Endothelial cell of umbilical vein (primary cell): Measurements from ENCODE around the gene CTLA4. TPM values are rescaled to one million over a fixed set of nuclear protein-coding genes. Genes with fewer than 3 reads are reported as not detected.

ENCODE experiments used
- BruUV-seq: library from RNA; stranded (reverse); fragments of 400-500 nt; replicated peaks from 2 replicates; lab custom pipeline; 2021; lab: Mats Ljungman, UMichigan
- CTCF ChIA-PET: fragments of 300-600, 350-600 bp; sonication (Branson Sonifier 250); formaldehyde crosslinking; loops from one replicate; lab custom pipeline; 2021; ENCODE audit warnings: antibody characterized with exemption, inconsistent platforms; lab: Charles Lee
- POLR2A ChIA-PET: fragments of 300-600, 350-600 bp; sonication (Branson Sonifier 250); formaldehyde crosslinking; loops from one replicate; lab custom pipeline; 2021; ENCODE audit warnings: antibody characterized with exemption, inconsistent platforms; lab: Charles Lee
- DNase-seq: peaks from one replicate; pipeline ENCODE4 v3.0.0-alpha.2; 2011; ENCODE audit warnings: low read depth, low spot score
- FAIRE-seq: peaks from 2 replicates; lab custom pipeline; 2011; peaks lifted over from hg19 to GRCh38; lab: Jason Lieb, UNC
- H2AFZ ChIP-seq: 2 replicates; pipeline ENCODE4 v1.6.0; 2012; ENCODE audit warnings: low read depth, low read length, control low read depth, inconsistent platforms
- H3K27ac ChIP-seq: 2 replicates; pipeline ENCODE4 v1.5.1; 2011; ENCODE audit warnings: low read depth, mild to moderate bottlenecking, control low read depth, low read length, moderate library complexity; ENCODE audit not compliant: insufficient read depth
- H3K27me3 ChIP-seq, 2 experiments: 2 replicates each; pipeline versions ENCODE4 v1.6.0 to v1.6.1; 2011; ENCODE audit warnings: low read length in 2 of 2, mixed read lengths in 1 of 2; ENCODE audit not compliant: control insufficient read depth in 2 of 2, insufficient read depth in 2 of 2
- H3K36me3 ChIP-seq, 2 experiments: 2 replicates in 1 of 2; 3 replicates in 1 of 2; pipeline ENCODE4 v1.5.1; 2011; ENCODE audit warnings: low read length in 2 of 2, mild to moderate bottlenecking in 1 of 2, moderate library complexity in 1 of 2; ENCODE audit not compliant: control insufficient read depth in 2 of 2, insufficient read depth in 2 of 2; ENCODE audit errors: extremely low read depth in 1 of 2
- H3K4me1 ChIP-seq: 3 replicates; pipeline ENCODE4 v1.5.1; 2011; ENCODE audit warnings: mild to moderate bottlenecking, low read length; ENCODE audit not compliant: control insufficient read depth, insufficient read depth; ENCODE audit errors: extremely low read depth
- H3K4me2 ChIP-seq: 2 replicates; pipeline ENCODE4 v1.6.1; 2011; ENCODE audit warnings: low read length, control low read depth, mixed read lengths; ENCODE audit not compliant: insufficient read depth
- H3K4me3 ChIP-seq, 3 experiments: fragments of 200-600 bp in 1 of 3; sonication (generic), shearing (Covaris generic) in 1 of 3; replicated peaks in 1 of 3; 2 replicates each; pipeline ENCODE4 v1.5.1; 2011 to 2016; ENCODE audit warnings: control low read depth in 3 of 3, low read length in 3 of 3, mild to moderate bottlenecking in 2 of 3, inconsistent platforms in 1 of 3, low read depth in 1 of 3, moderate library complexity in 1 of 3; ENCODE audit not compliant: insufficient read depth in 1 of 3
- H3K79me2 ChIP-seq: 2 replicates; pipeline ENCODE4 v1.6.0; 2012; ENCODE audit warnings: low read length, inconsistent platforms; ENCODE audit not compliant: control insufficient read depth, insufficient read depth
- H3K9ac ChIP-seq: replicated peaks from 2 replicates; pipeline ENCODE3; 2011; ENCODE audit warnings: low read length, control low read depth; ENCODE audit not compliant: insufficient read depth; ENCODE audit errors: extremely low read depth
- H3K9me1 ChIP-seq: replicated peaks from 3 replicates; pipeline ENCODE4 v1.6.0; 2011; ENCODE audit warnings: mild to moderate bottlenecking, low read length; ENCODE audit not compliant: control insufficient read depth, insufficient read depth; ENCODE audit errors: extremely low read depth
- H3K9me3 ChIP-seq: replicated peaks from 2 replicates; pipeline ENCODE4 v1.5.1; 2012; ENCODE audit warnings: low read length, inconsistent platforms; ENCODE audit not compliant: control insufficient read depth, insufficient read depth
- H4K20me1 ChIP-seq: replicated peaks from 2 replicates; pipeline ENCODE3; 2011; ENCODE audit warnings: mild to moderate bottlenecking, low read length; ENCODE audit not compliant: control insufficient read depth, insufficient read depth; ENCODE audit errors: extremely low read depth
- CTCF ChIP-seq, 2 donors: IDR thresholded peaks; 1 replicate in 1 of 2; 2 replicates in 1 of 2; pipeline ENCODE4 v1.5.1; 2011; ENCODE audit warnings: low read length in 2 of 2, mild to moderate bottlenecking in 2 of 2, moderate library complexity in 2 of 2, control low read depth in 1 of 2, inconsistent platforms in 1 of 2, low read depth in 1 of 2; ENCODE audit not compliant: insufficient read depth in 1 of 2; ENCODE audit errors: extremely low read depth in 1 of 2
- EZH2 ChIP-seq: IDR thresholded peaks from 2 replicates; pipeline ENCODE4 v1.6.1; 2012; ENCODE audit warnings: borderline replicate concordance, low read depth, mild to moderate bottlenecking, moderate library complexity, low read length, inconsistent platforms; ENCODE audit not compliant: severe bottlenecking
- FOS ChIP-seq: IDR thresholded peaks from 2 replicates; pipeline ENCODE4 v1.6.1; 2011; ENCODE audit warnings: mild to moderate bottlenecking, low read length, moderate library complexity, borderline replicate concordance; ENCODE audit not compliant: insufficient read depth
- GATA2 ChIP-seq: IDR thresholded peaks from 2 replicates; pipeline ENCODE4 v1.7.0; 2011; ENCODE audit warnings: low read depth, mild to moderate bottlenecking, moderate library complexity, mixed read lengths, low read length; ENCODE audit not compliant: insufficient read length, insufficient read depth
- JUN ChIP-seq: IDR thresholded peaks from 2 replicates; pipeline ENCODE4 v1.6.1; 2011; ENCODE audit warnings: borderline replicate concordance, low read depth; ENCODE audit not compliant: insufficient read length, insufficient read depth
- MAX ChIP-seq: IDR thresholded peaks from 2 replicates; pipeline ENCODE4 v1.6.1; 2011; ENCODE audit not compliant: insufficient read depth, insufficient read length
- MYC ChIP-seq: IDR thresholded peaks from one replicate; pipeline ENCODE4 v1.6.1; 2011; ENCODE audit warnings: mild to moderate bottlenecking, low read depth, low read length
- POLR2A ChIP-seq: IDR thresholded peaks from 2 replicates; pipeline ENCODE4 v1.6.1; 2012; ENCODE audit warnings: low read depth, mild to moderate bottlenecking, control low read depth, low read length
- POLR2AphosphoS5 ChIP-seq: IDR thresholded peaks from 2 replicates; pipeline ENCODE4 v1.6.1; 2012; ENCODE audit warnings: low read depth, mild to moderate bottlenecking, control low read depth, low read length, moderate library complexity; ENCODE audit not compliant: insufficient read depth
- dilution Hi-C: fragments of 300-500 bp; cut with MboI; formaldehyde crosslinking; loops from one replicate; pipeline ENCODE4 v1.15.0; 2019; ENCODE audit warnings: low sequenced_read_pairs; ENCODE audit not compliant: extremely low pct_ligation_motif_present
- intact Hi-C: fragments of 100-400 bp; cut with micrococcal nuclease; formaldehyde crosslinking; loops from one replicate; pipeline ENCODE4 v1.10.0; 2022
- polyA plus RNA-seq, 4 experiments: library from polyadenylated mRNA; depleted of rRNA in 3 of 4; stranded (reverse) in 3 of 4; unstranded in 1 of 4; fragments of >200 nt; gene quantifications; 2 replicates each; pipeline versions ENCODE4 v1.2.1 to v1.2.3, GENCODE V29; 2011 to 2012; ENCODE audit warnings: missing spikeins in 1 of 4
- total RNA-seq: library from RNA; stranded (reverse); gene quantifications from 2 replicates; pipeline ENCODE4 v1.2.3, GENCODE V29; 2021

The CTLA4 gene
- total and polyA plus RNA-seq, 2 donors (not counting 3 experiments of a cell fraction or from before 2014, with no cell fraction given): not detected

DNA sequence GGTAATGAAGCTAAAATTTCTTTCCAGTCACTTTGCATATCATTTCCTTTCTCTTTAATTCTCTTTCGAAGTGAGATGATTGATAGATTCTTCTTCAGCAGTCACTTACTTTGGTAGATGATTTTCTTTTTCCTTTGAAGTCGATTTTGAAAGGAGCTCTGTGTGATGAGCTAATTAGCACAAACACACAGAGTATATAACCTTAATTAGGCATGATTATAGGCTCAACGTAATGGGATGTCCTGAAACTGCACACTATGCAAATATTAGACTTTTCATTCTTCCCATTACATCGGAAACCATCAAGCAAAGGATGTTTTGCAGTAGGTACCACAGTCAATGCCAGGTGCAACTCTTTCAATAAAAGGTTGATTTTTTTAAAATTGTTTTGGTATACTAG, 6.4 kb upstream of the CTLA4 start:
- Histone ChIP-seq H2AFZ (no peak overlapping the region), H3K9me1 (no peaks in the 10 kb centered on the region), H3K4me3 (no peak overlapping the region), H3K9ac (no peak overlapping the region), H3K4me1 (no peaks in the 10 kb centered on the region), H3K4me2 (no peak overlapping the region), H3K9me3 (no peaks in the 10 kb centered on the region), H3K27me3 (peaks cover 2 to 4% of the 10 kb centered on the region in 2 experiments), H3K27ac (no peak overlapping the region), H3K36me3 (no peaks in the 10 kb centered on the region), H4K20me1 (no peaks in the 10 kb centered on the region), H3K79me2 (no peaks in the 10 kb centered on the region)
- no TSS peak for BruUV-seq
- DNase-seq (no peak), FAIRE-seq (no peak)
- ChIA-PET CTCF (interaction anchor here (0.6 to 1.7 kb wide), 5 partner anchors 11 to 188 kb away, joined by 3 to 4 read pairs (median 3); no protein-coding TSS in a partner anchor), POLR2A (no interaction called here)
- dilution Hi-C loops: no loop called here
- intact Hi-C loops: no loop called here
- TF ChIP-seq JUN (no peak), MYC (no peak), FOS (no peak), MAX (no peak), POLR2AphosphoS5 (no peak), EZH2 (no peak), POLR2A (no peak), CTCF (IDR thresholded peaks at IDR 0.05; ENCODE audit: extremely low read depth in 1 of 2, insufficient read depth in 1 of 2, low read depth in 1 of 2, low read length in 2 of 2) (no peak), GATA2 (no peak)
